LNCaP clone FGC (cell line): ENCODE measurements around the gene ST6GAL1.
"Not testable (repeated sequence)": the region's sequence is repeated elsewhere in the genome, so short reads cannot be mapped to it uniquely, and the experiment has no call there.

Source experiments
- DNase-seq: peaks from one replicate; pipeline ENCODE4 v3.0.0-alpha.2; 2011; ENCODE audit warnings: low read depth
- H3K4me3 ChIP-seq: 2 replicates; pipeline ENCODE4 v1.5.1; 2011; ENCODE audit warnings: mild to moderate bottlenecking, low read depth, low read length, control low read depth
- TF ChIP-seq, protein P1 (sequence below): IDR thresholded peaks from 2 replicates; pipeline ENCODE4 v1.5.1; 2012; ENCODE audit warnings: mild to moderate bottlenecking; ENCODE audit not compliant: control insufficient read depth, insufficient read depth; ENCODE audit errors: extremely low read depth

ST6GAL1 gene

DNA sequence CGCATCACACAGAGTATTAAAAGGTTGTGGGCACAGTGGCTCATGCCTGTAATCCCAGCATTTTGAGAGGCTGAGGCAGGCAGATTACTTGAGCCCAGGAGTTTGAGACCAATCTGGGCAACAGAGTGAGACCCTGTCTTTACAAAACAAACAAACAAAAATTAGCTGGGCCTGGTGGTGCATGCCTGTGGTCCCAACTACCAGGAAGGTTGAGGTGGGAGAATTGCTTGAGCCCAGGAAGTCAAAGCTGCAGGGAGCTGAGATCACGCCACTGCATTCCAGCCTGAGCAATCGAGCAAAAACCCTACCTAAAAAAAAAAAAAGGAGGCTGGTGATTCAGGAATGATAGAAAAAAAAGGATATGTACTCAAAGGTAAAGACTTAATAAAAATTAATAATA lies 28.2 kb upstream of the ST6GAL1 start:
- no peak overlapping the region for H3K4me3 ChIP-seq
- TF ChIP-seq, protein P1, sequence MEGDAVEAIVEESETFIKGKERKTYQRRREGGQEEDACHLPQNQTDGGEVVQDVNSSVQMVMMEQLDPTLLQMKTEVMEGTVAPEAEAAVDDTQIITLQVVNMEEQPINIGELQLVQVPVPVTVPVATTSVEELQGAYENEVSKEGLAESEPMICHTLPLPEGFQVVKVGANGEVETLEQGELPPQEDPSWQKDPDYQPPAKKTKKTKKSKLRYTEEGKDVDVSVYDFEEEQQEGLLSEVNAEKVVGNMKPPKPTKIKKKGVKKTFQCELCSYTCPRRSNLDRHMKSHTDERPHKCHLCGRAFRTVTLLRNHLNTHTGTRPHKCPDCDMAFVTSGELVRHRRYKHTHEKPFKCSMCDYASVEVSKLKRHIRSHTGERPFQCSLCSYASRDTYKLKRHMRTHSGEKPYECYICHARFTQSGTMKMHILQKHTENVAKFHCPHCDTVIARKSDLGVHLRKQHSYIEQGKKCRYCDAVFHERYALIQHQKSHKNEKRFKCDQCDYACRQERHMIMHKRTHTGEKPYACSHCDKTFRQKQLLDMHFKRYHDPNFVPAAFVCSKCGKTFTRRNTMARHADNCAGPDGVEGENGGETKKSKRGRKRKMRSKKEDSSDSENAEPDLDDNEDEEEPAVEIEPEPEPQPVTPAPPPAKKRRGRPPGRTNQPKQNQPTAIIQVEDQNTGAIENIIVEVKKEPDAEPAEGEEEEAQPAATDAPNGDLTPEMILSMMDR = no peak
- DNase-seq = no peak

DNA sequence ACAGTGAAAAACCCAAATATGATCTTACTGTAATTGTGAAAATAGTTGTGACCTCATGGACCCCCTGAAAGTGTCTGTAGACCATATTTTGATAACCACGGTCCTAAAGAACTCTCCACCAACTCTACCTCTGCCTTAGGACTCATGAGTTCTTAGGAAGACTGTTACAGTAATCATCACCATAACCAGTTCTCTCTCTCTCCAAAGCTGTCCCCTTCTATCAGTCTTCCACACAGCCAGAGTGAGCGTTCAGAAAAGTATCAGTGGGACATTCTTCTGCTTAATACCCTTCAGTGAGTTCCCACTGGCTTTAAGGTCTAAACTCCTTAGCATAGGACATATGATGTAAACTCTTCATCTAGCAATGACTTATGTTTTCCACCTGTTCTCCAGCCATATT lies 27.6 kb upstream of the ST6GAL1 start:
- no peak overlapping the region for H3K4me3 ChIP-seq
- DNase-seq = no peak
- TF ChIP-seq, protein P1 = no peak

DNA sequence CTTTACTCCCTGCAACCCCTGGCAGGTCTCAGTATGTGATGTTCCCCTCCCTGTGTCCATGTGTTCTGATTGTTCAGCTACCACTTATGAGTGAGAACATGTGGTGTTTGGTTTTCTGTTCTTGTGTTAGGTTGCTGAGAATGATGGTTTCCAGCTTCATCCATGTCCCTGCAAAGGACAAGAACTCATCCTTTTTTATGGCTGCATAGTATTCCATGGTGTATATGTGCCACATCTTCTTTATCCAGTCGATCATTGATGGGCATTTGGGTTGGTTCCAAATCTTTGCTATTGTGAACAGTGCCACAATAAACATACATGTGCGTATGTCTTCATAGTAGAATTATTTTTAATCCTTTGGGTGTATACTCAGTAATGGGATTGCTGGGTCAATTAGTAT lies 26.6 kb upstream of the ST6GAL1 start:
- not testable (repeated sequence) for H3K4me3 ChIP-seq

DNA sequence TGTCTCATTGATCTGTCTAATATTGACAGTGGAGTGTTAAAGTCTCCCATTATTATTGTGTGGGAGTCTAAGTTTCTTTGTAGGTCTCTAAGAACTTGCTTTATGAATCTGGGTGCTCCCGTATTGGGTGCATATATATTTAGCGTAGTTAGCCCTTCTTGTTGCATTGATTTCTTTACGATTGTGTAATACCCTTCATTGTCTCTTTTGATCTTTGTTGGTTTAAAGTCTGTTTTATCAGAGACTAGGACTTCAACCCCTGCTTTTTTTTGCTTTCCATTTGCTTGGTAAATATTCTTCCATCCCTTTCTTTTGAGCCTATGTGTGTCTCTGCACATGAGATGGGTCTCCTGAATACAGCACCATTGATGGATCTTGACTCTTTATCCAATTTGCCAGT lies 23.3 kb upstream of the ST6GAL1 start:
- H3K4me3 ChIP-seq, DNase-seq: not testable (repeated sequence)

More for the DNA sequence above, 26.6 kb upstream of the ST6GAL1 start:
- DNase-seq = not testable (repeated sequence)

DNA sequence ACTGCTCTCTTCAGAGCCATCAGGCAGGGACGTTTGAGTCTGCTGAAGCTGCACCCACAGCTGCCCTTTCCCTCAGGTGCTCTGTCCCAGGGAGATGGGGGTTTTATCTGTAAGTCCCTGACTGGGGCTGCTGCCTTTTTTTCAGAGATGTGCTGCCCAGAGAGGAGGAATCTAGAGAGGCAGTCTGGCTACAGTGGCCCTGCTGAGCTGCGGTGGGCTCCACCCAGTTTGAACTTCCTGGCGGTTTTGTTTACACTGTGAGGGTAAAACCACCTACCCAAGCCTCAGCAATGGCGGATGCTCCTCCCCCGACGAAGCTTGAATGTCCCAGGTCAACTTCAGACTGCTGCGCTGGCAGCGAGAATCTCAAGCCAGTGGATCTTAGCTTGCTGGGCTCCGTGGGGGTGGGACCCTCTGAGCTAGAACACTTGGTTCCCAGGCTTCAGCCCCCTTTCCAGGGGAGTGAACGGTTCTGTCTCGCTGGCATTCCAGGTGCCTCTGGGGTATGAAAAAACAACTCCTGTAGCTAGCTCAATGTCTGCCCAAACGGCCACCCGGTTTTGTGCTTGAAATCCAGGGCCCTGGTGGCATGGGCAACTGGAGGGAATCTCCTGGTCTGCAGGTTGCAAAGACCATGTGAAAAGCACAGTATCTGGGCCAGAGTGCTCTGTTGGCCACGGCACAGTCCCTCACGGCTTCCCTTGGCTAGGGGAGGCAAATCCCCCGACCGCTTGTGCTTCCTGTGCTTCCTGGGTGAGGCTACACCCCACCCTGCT lies 21.1 kb upstream of the ST6GAL1 start:
- H3K4me3 ChIP-seq = no peak overlapping the region
- no peak for DNase-seq
- TF ChIP-seq, protein P1 = no peak

DNA sequence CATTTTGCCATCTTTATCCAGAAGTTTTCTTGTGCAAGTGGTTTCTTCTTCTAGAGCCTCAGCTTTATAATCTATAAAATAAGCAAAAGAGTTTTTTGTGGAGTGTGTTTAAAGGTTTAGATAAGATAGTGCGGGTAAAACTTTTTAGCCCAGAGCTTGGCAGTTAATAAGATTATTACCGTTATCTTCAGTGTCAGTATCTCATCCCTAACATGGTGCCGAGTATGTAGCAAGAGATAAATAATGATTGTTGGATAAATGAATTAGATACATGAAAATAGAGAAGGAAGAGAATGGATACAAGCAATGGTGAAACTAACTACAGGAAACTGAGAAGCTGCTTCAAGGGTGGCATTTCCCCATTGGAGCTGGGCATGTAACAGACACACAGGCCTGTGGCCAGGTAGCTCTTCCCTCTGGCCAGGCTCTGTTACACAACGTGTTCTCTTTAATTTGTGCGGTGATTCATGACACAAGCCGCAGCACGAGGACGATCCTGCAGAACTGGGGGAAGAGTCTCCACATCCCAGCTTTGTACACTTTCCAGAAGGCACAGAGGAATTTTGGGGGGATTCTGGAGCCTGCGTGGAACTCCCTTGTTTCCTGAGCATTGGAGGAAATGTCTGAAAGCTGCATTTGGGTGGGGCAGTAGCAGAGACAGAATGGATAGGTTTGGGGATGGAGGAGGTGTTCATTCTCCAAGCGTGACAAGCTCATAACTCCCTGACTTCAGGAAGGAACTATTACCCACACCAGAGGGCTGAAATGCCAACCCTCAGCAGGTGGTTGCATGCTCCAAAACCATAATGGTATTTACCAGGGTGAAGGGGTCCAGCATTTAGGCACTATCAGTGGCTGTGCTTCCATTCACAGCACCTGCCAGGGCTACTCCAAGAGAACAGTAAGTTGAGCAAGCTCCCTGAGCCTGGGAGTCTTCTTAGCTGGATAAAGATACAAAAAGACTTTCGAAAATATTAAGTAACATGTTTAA lies 14.2 kb upstream of the ST6GAL1 start:
- H3K4me3 ChIP-seq = no peak overlapping the region
- TF ChIP-seq, protein P1 = no peak
- no peak for DNase-seq

DNA sequence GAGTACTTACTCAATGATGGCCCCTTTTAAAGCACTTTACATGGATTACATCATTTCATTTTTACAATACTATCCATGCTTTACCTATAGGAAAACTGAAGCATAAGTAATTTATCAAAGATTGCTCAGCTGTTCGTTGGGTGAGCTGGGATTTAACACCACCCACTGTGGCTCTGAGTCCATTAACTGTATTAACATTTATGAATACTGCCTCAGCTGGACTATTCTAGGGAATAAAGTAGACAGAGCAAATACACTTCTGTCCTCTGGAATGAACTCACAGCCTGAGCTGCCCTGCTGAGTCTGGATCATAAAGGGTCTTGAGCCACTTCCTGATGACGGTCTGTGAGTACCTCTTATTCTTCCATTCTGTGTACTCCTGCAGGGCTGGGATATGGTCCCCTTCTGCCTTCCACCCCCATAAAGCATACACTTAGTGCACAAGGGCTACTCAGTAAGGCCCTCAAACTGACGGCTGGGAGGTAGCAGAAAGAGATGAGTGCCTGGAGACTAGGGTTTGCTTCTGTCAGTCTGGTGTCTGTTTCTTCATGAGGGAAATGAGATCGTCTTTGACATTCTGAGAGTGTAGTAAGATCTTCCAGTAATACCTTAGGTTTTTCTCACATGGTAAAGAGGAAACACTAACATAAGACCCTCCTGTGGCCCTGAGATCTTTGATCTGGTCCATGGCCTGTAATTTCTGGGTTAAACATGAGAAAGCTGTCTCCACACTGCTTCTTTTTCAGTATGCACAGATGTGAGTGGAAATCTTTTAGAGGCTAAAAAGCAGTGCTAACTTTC lies 12.6 kb upstream of the ST6GAL1 start:
- H3K4me3 ChIP-seq = no peak overlapping the region
- TF ChIP-seq, protein P1 = no peak
- DNase-seq = no peak
